Stimulated activated CD8-positive, alpha-beta memory T cell treated with anti-CD3 and anti-CD28 coated beads, Interleukin-12 subunit alpha, Interleukin-12 subunit beta, amount 100 ng/mL, for 1 hour (primary cell): ENCODE measurements around the gene USH2A.

ENCODE experiments used
- DNase-seq: peaks from one replicate; pipeline ENCODE4 v3.0.0-alpha.2; 2020; ENCODE audit warnings: low read depth

Gene USH2A

GRCh38 chr1:215786997-215787396 is 636.3 kb downstream of the USH2A start:
- no peak for DNase-seq

- no peak for DNase-seq
Observed at GRCh38 chr1:215780641-215781040, 642.6 kb downstream of the USH2A start.

GRCh38 chr1:215780139-215780538 is 643.1 kb downstream of the USH2A start:
- no peak for DNase-seq

- no peak for DNase-seq
Observed at GRCh38 chr1:215779729-215780128, 643.5 kb downstream of the USH2A start.

GRCh38 chr1:215777370-215777925 is 645.8 kb downstream of the USH2A start:
- DNase-seq: no peak

- no peak for DNase-seq
Observed at GRCh38 chr1:215776336-215776735, 646.9 kb downstream of the USH2A start.

- no peak for DNase-seq
Observed at GRCh38 chr1:215772151-215772550, 651.1 kb downstream of the USH2A start.

GRCh38 chr1:215768303-215768702 is 654.9 kb downstream of the USH2A start:
- no peak for DNase-seq

- no peak for DNase-seq
Observed at GRCh38 chr1:215767761-215768160, 655.5 kb downstream of the USH2A start.

GRCh38 chr1:215766521-215766920 is 656.7 kb downstream of the USH2A start:
- DNase-seq: no peak

- no peak for DNase-seq
Observed at GRCh38 chr1:215765833-215766232, 657.4 kb downstream of the USH2A start.

GRCh38 chr1:215761446-215761845 is 661.8 kb downstream of the USH2A start:
- no peak for DNase-seq

- no peak for DNase-seq
Observed at GRCh38 chr1:215754112-215754511, 669.1 kb downstream of the USH2A start.

- no peak for DNase-seq
Observed at GRCh38 chr1:215749414-215749813, 673.8 kb downstream of the USH2A start.

GRCh38 chr1:215748431-215748830 is 674.8 kb downstream of the USH2A start:
- no peak for DNase-seq

GRCh38 chr1:215744419-215744818 is 678.8 kb downstream of the USH2A start:
- no peak for DNase-seq

- no peak for DNase-seq
Observed at GRCh38 chr1:215739025-215739424, 684.2 kb downstream of the USH2A start.

GRCh38 chr1:215731699-215732098 is 691.5 kb downstream of the USH2A start:
- DNase-seq: no peak

GRCh38 chr1:215730600-215730999 is 692.6 kb downstream of the USH2A start:
- DNase-seq: no peak

GRCh38 chr1:215728169-215728568 is 695.1 kb downstream of the USH2A start:
- DNase-seq: no peak

- no peak for DNase-seq
Observed at GRCh38 chr1:215720126-215720525, 703.1 kb downstream of the USH2A start.

GRCh38 chr1:215719552-215719951 is 703.7 kb downstream of the USH2A start:
- DNase-seq: no peak

GRCh38 chr1:215718575-215719287 is 704.5 kb downstream of the USH2A start:
- DNase-seq: no peak
